ENCODE measurements around the gene KDM4B.

DNA sequence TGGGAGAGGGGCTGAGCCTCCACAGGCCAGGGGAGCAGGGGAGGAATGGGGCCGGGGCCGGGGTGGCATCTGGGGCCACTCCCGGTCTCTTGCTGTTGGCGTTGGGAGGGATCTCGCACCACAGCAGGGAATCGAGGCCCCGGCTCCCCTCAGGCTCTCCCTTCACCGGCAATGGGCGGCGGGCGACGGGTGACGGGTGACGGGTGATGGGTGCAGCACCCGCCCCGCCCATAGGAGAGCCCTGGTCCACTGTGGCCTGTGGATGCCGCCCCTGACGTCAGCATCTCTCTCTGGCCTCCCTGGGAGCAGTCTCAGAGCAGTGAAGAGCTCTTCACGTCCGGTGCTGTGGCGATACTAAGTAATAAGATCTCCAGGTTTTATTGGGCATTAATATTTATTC, 133.6 kb downstream of the KDM4B start:
- TF ChIP-seq CTCF (conservative IDR thresholded peaks at IDR 0.05 in 1 of 2, IDR thresholded peaks at IDR 0.05 in 1 of 2; ENCODE audit: low read depth in 1 of 2, low read length in 2 of 2): no peak
- TF ChIP-seq EZH2 (IDR thresholded peaks at IDR 0.05; ENCODE audit: low read length, missing control alignments): no peak
